Esophagus muscularis mucosa (tissue), 4 donors: ENCODE results near the gene TET3. TPM values are rescaled to one million over a fixed set of nuclear protein-coding genes. Genes with fewer than 3 reads are reported as not detected.

Experiments used
- DNase-seq: peaks from one replicate; pipeline ENCODE4 v3.0.0-alpha.2; 2017; ENCODE audit errors: extremely low spot score
- H3K27ac ChIP-seq, 4 donors: fragments of 200-600 bp; sonication (generic); replicated peaks in 1 of 4; 1 replicate in 3 of 4; 2 replicates in 1 of 4; pipeline ENCODE4 v1.5.1; 2016 to 2019; ENCODE audit warnings: mild to moderate bottlenecking in 1 of 4
- H3K27me3 ChIP-seq, 4 donors: fragments of 200-600 bp; sonication (generic); one replicate each; pipeline versions ENCODE4 v1.5.1 to v1.6.0; 2016 to 2019
- H3K36me3 ChIP-seq, 4 donors: fragments of 200-600 bp; sonication (generic); one replicate each; pipeline ENCODE4 v1.5.1; 2016 to 2019
- H3K4me1 ChIP-seq, 4 donors: fragments of 200-600 bp; sonication (generic); one replicate each; pipeline ENCODE4 v1.5.1; 2016 to 2019
- H3K4me3 ChIP-seq, 4 donors: fragments of 200-600 bp; sonication (generic); 1 replicate in 2 of 4; 2 replicates in 2 of 4; pipeline ENCODE4 v1.5.1; 2016 to 2019; ENCODE audit warnings: mild to moderate bottlenecking in 4 of 4, moderate library complexity in 1 of 4
- H3K9me3 ChIP-seq, 4 donors: fragments of 200-600 bp; sonication (generic); 1 replicate in 3 of 4; 2 replicates in 1 of 4; pipeline ENCODE4 v1.5.1; 2016 to 2019
- CTCF ChIP-seq, 3 experiments: fragments of 200-600 bp in 2 of 3; fragments of 450-650 bp in 1 of 3; sonication (generic) in 2 of 3; IDR thresholded peaks; one replicate each; pipeline ENCODE4 v1.5.1; 2017 to 2019; ENCODE audit warnings: antibody characterized with exemption in 3 of 3, mild to moderate bottlenecking in 2 of 3, moderate library complexity in 1 of 3
- EP300 ChIP-seq: sonication (generic); formaldehyde crosslinking; IDR thresholded peaks from one replicate; pipeline ENCODE4 v1.6.1; 2017; ENCODE audit warnings: antibody characterized with exemption
- POLR2A ChIP-seq: fragments of 450-650 bp; IDR thresholded peaks from one replicate; pipeline ENCODE4 v1.6.1; 2017; ENCODE audit warnings: antibody characterized with exemption, moderate library complexity, mild to moderate bottlenecking, low read depth
- POLR2AphosphoS5 ChIP-seq, 2 donors: sonication (generic); formaldehyde crosslinking; IDR thresholded peaks; one replicate each; pipeline ENCODE4 v1.6.1; 2017; ENCODE audit warnings: antibody characterized with exemption in 2 of 2
- WGBS: methylation state at CpG from one replicate; pipeline ENCODE4 v1.1.5; 2018; 5-methylcytosine and 5-hydroxymethylcytosine counted together
- intact Hi-C: fragments of 100-400 bp; cut with DNase I; formaldehyde crosslinking; loops from one replicate; pipeline ENCODE4 v1.15.1; 2023
- total RNA-seq, 4 donors: library from RNA; depleted of rRNA; stranded (reverse); fragments of >200 nt; gene quantifications; one replicate each; pipeline versions ENCODE4 v1.1.0 to v1.2.1, GENCODE V29; 2016

TET3 gene
- total RNA-seq, 4 donors from 2014 or later = 5.4 to 6.7 (median 6.1) TPM

- no peak for TF ChIP-seq POLR2A
- TF ChIP-seq EP300 = no peak
- no peak for TF ChIP-seq CTCF (IDR thresholded peaks at IDR 0.05)
- TF ChIP-seq POLR2AphosphoS5 (IDR thresholded peaks at IDR 0.05) = no peak
- Histone ChIP-seq H3K36me3 (peaks cover 38 to 73% (median 63%) of the 10 kb centered on the region in 4 donors), H3K9me3 (no peaks in the 10 kb centered on the region), H3K4me3 (no peak overlapping the region), H3K27me3 (no peaks in the 10 kb centered on the region), H3K27ac (no peak overlapping the region), H3K4me1 (peaks cover 0 to 5% (median 0%) of the 10 kb centered on the region in 4 donors)
- 76% methylated on average over 1 of the region's 1 CpG for WGBS
- no peak for DNase-seq
- intact Hi-C loops = no loop called here
Measured at GRCh38 chr2:73946215-73946614, 38.5 kb upstream of the TET3 start.

GRCh38 chr2:73946666-73947065 is 38.0 kb upstream of the TET3 start:
- 47% methylated on average over 3 of the region's 3 CpGs for WGBS
- TF ChIP-seq CTCF (IDR thresholded peaks at IDR 0.05) = no peak
- no peak for TF ChIP-seq POLR2A
- no peak for TF ChIP-seq POLR2AphosphoS5 (IDR thresholded peaks at IDR 0.05)
- TF ChIP-seq EP300 = no peak
- H3K27ac ChIP-seq = no peak overlapping the region
- intact Hi-C loops = no loop called here
- H3K36me3 ChIP-seq = peaks cover 39 to 77% (median 67%) of the 10 kb centered on the region in 4 donors
- no peak for DNase-seq
- no peaks in the 10 kb centered on the region for H3K27me3 ChIP-seq
- no peaks in the 10 kb centered on the region for H3K9me3 ChIP-seq
- no peak overlapping the region for H3K4me3 ChIP-seq
- peaks cover 0 to 5% (median 0%) of the 10 kb centered on the region in 4 donors for H3K4me1 ChIP-seq

GRCh38 chr2:73947412-73948018 is 37.2 kb upstream of the TET3 start:
- no peak overlapping the region for H3K27ac ChIP-seq
- no peak overlapping the region for H3K4me3 ChIP-seq
- WGBS = 84% methylated on average over 5 of the region's 5 CpGs
- peaks cover 0 to 8% (median 3%) of the 10 kb centered on the region in 4 donors for H3K4me1 ChIP-seq
- no peak for TF ChIP-seq EP300
- no peaks in the 10 kb centered on the region for H3K27me3 ChIP-seq
- no peak for DNase-seq
- peaks cover 39 to 85% (median 73%) of the 10 kb centered on the region in 4 donors for H3K36me3 ChIP-seq
- intact Hi-C loops = no loop called here
- H3K9me3 ChIP-seq = no peaks in the 10 kb centered on the region

GRCh38 chr2:73949802-73950201 is 34.9 kb upstream of the TET3 start:
- intact Hi-C loops = no loop called here
- no peak for DNase-seq
- Histone ChIP-seq H3K4me1 (peaks cover 0 to 8% (median 0%) of the 10 kb centered on the region in 4 donors), H3K9me3 (no peaks in the 10 kb centered on the region), H3K4me3 (no peak overlapping the region), H3K36me3 (peaks cover 42 to 93% (median 80%) of the 10 kb centered on the region in 4 donors), H3K27me3 (no peaks in the 10 kb centered on the region), H3K27ac (no peak overlapping the region)
- TF ChIP-seq CTCF (IDR thresholded peaks at IDR 0.05) (no peak), POLR2AphosphoS5 (IDR thresholded peaks at IDR 0.05) (no peak), EP300 (no peak), POLR2A (no peak)

- no peaks in the 10 kb centered on the region for H3K9me3 ChIP-seq
- no peak for TF ChIP-seq EP300
- TF ChIP-seq POLR2A = no peak
- TF ChIP-seq POLR2AphosphoS5 (IDR thresholded peaks at IDR 0.05) = no peak
- TF ChIP-seq CTCF (IDR thresholded peaks at IDR 0.05) = no peak
- no peak for DNase-seq
- intact Hi-C loops = no loop called here
- no peaks in the 10 kb centered on the region for H3K27me3 ChIP-seq
- H3K4me1 ChIP-seq = peaks cover 0 to 8% (median 0%) of the 10 kb centered on the region in 4 donors
- no peak overlapping the region for H3K27ac ChIP-seq
- 76% methylated on average over 12 of the region's 12 CpGs for WGBS
- H3K36me3 ChIP-seq = peaks cover 43 to 96% (median 90%) of the 10 kb centered on the region in 4 donors
- H3K4me3 ChIP-seq = no peak overlapping the region
Measured at GRCh38 chr2:73952499-73953446, 31.9 kb upstream of the TET3 start.
